ENCODE results near the gene PSMA5. TPM values are rescaled to one million over a fixed set of nuclear protein-coding genes. Genes with fewer than 3 reads are reported as not detected.
A peak's percentile ranks its signal among the peaks of the same experiment; 100 is the strongest.

The PSMA5 gene
- total and polyA plus RNA-seq, 2 of the 13 experiments (the other 11 are each of a cell fraction or from before 2014, with no cell fraction given) = 140 to 169 TPM

- H3K36me3 ChIP-seq (replicated peaks in 1 of 2; ENCODE audit: control insufficient read depth in 1 of 2, insufficient read depth in 2 of 2, low read length in 2 of 2) = peaks cover 0 to 8% of the 10 kb centered on the region in 2 experiments; a peak in 2 of 5 replicates
- peak overlapping the region; percentile 82 for H3K4me2 ChIP-seq (ENCODE audit: low read depth, low read length)
- no peaks in the 10 kb centered on the region for H3K9me3 ChIP-seq (ENCODE audit: low read length)
- FAIRE-seq (peak; percentile 94), DNase-seq (ENCODE audit: low spot score) (peak; percentile 98), ATAC-seq (peak; percentile 97)
- peak overlapping the region; percentile 31 to 62 (median 51); a peak in 5 of 6 replicates for H3K4me3 ChIP-seq (replicated peaks in 1 of 3; ENCODE audit: insufficient read depth in 1 of 3, low read depth in 2 of 3, low read length in 3 of 3)
- ChIA-PET CTCF (ENCODE audit: low intra/inter-chr PET ratio, low total read pairs) (no interaction called here), POLR2A (interaction anchor here (0.7 to 3.3 kb wide), 16 partner anchors 9 to 293 kb away, joined by 3 to 22 read pairs (median 4); partner anchors contain the start of genes PSMA5 and PSRC1)
- no peaks in the 10 kb centered on the region for H4K20me1 ChIP-seq (ENCODE audit: insufficient read depth, low read length)
- H3K27ac ChIP-seq (ENCODE audit: extremely low read length, insufficient read depth, low read length) = peak overlapping the region; percentile 84
- intact Hi-C loops (cut with micrococcal nuclease; ENCODE audit: unreplicated experiment) (loop anchor here (2.0 to 10.0 kb wide), 3 partner anchors 22 to 298 kb away; partner anchors contain the start of genes PSRC1 and TMEM167B), in situ Hi-C loops (cut with HindIII; ENCODE audit: extremely low pct_ligation_motif_present, low pct_unique_long_range_greater_than_20kb) (no loop called here)
- peak overlapping the region; percentile 63 for H3K9ac ChIP-seq (ENCODE audit: insufficient read depth, low read depth, low read length)
- no peaks in the 10 kb centered on the region; a peak in 1 of 5 replicates for H3K27me3 ChIP-seq (ENCODE audit: control insufficient read depth in 1 of 2, insufficient read depth in 2 of 2, low read length in 2 of 2)
- 5% methylated on average over 10 of the region's 10 CpGs for WGBS (ENCODE audit: low lambda C conversion rate)
- H2AFZ ChIP-seq (ENCODE audit: low read length) = no peak overlapping the region
- peaks cover 84% of the 10 kb centered on the region for H3K4me1 ChIP-seq (ENCODE audit: insufficient read depth, low read length)
- peaks cover 83% of the 10 kb centered on the region for H3K79me2 ChIP-seq (ENCODE audit: insufficient read depth, low read length)
- no TSS peak for BruUV-seq (replicated peaks)
- peak; percentile 57; the same call in 1 of the 2 replicates for TF ChIP-seq ZNF451 (CRISPR knock-in tag; IDR thresholded peaks at IDR 0.05)
- no peak for TF ChIP-seq TEF (CRISPR knock-in tag; IDR thresholded peaks at IDR 0.05)
- TF ChIP-seq MTERF4 (CRISPR knock-in tag; IDR thresholded peaks at IDR 0.05) = no peak
- TF ChIP-seq ZNF362 (CRISPR knock-in tag; IDR thresholded peaks at IDR 0.05; ENCODE audit: borderline replicate concordance) = peak; percentile 34; the same call in 1 of the 2 replicates
- TF ChIP-seq HNF1B (CRISPR knock-in tag; IDR thresholded peaks at IDR 0.05) = peak; percentile 89
- peak; percentile 92 for TF ChIP-seq AHDC1 (CRISPR knock-in tag; IDR thresholded peaks at IDR 0.05; ENCODE audit: borderline replicate concordance)
These were observed 33.2 kb downstream of the PSMA5 start for GRCh38 chr1:109392788-109393616.
